Osteocyte (in vitro differentiated cells): ENCODE results near the gene DEDD. TPM values are rescaled to one million over a fixed set of nuclear protein-coding genes. Genes with fewer than 3 reads are reported as not detected.

Experiments
- DNase-seq: peaks from one replicate; pipeline ENCODE4 v3.0.0; 2021; ENCODE audit warnings: mixed read lengths; ENCODE audit not compliant: unreplicated experiment; ENCODE audit errors: extremely low spot score
- H3K27ac Mint-ChIP-seq: one replicate; pipeline ENCODE4 v1.8.0; 2021; ENCODE audit warnings: mild to moderate bottlenecking, mixed read lengths; ENCODE audit not compliant: unreplicated experiment
- H3K27me3 Mint-ChIP-seq: one replicate; pipeline ENCODE4 v1.8.0; 2021; ENCODE audit warnings: mixed read lengths; ENCODE audit not compliant: unreplicated experiment
- H3K36me3 Mint-ChIP-seq: one replicate; pipeline ENCODE4 v1.8.0; 2021; ENCODE audit warnings: mixed read lengths; ENCODE audit not compliant: unreplicated experiment
- H3K4me1 Mint-ChIP-seq: one replicate; pipeline ENCODE4 v1.8.0; 2021; ENCODE audit warnings: mixed read lengths; ENCODE audit not compliant: unreplicated experiment
- H3K4me3 Mint-ChIP-seq: one replicate; pipeline ENCODE4 v1.8.0; 2021; ENCODE audit warnings: mild to moderate bottlenecking, moderate library complexity, mixed read lengths; ENCODE audit not compliant: unreplicated experiment
- H3K9me3 Mint-ChIP-seq: one replicate; pipeline ENCODE4 v1.8.0; 2021; ENCODE audit warnings: mixed read lengths; ENCODE audit not compliant: unreplicated experiment
- total RNA-seq: library from RNA; stranded (reverse); gene quantifications from 2 replicates; pipeline ENCODE4 v1.2.1, GENCODE V29; 2021
- TF ChIP-seq, protein P1 (sequence below): fragments of 200-600 bp; sonication (generic); IDR thresholded peaks from 2 replicates; pipeline ENCODE4 v1.5.0; 2021; ENCODE audit warnings: antibody characterized with exemption, mild to moderate bottlenecking, moderate library complexity

DEDD gene
- total RNA-seq, 1 donor from 2014 or later: 40.8 TPM

- H3K27ac Mint-ChIP-seq: peak overlapping the region; percentile 91
These were observed 27.4 kb upstream of the DEDD start for GRCh38 chr1:161159913-161160243.

GRCh38 chr1:161159087-161159912 lies 26.8 kb upstream of the DEDD start, which contains the start of gene USP21:
USP21 (plus strand) TSS chr1:161159500; CDS start chr1:161160641, 1,141 bp downstream.
- peak within 1 kb of the TSS; percentile 91 for H3K27ac Mint-ChIP-seq
- H3K27me3 Mint-ChIP-seq: no peaks in the 10 kb centered on the region
- peak within 1 kb of the TSS; percentile 87 for H3K4me3 Mint-ChIP-seq
- no peaks in the 10 kb centered on the region for H3K9me3 Mint-ChIP-seq
- TF ChIP-seq, protein P1, sequence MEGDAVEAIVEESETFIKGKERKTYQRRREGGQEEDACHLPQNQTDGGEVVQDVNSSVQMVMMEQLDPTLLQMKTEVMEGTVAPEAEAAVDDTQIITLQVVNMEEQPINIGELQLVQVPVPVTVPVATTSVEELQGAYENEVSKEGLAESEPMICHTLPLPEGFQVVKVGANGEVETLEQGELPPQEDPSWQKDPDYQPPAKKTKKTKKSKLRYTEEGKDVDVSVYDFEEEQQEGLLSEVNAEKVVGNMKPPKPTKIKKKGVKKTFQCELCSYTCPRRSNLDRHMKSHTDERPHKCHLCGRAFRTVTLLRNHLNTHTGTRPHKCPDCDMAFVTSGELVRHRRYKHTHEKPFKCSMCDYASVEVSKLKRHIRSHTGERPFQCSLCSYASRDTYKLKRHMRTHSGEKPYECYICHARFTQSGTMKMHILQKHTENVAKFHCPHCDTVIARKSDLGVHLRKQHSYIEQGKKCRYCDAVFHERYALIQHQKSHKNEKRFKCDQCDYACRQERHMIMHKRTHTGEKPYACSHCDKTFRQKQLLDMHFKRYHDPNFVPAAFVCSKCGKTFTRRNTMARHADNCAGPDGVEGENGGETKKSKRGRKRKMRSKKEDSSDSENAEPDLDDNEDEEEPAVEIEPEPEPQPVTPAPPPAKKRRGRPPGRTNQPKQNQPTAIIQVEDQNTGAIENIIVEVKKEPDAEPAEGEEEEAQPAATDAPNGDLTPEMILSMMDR: peak; percentile 19
- DNase-seq: peak; percentile 98
- H3K4me1 Mint-ChIP-seq: peaks cover 34% of the 10 kb centered on the region
- peaks cover 23% of the 10 kb centered on the region for H3K36me3 Mint-ChIP-seq

More at GRCh38 chr1:161159913-161160243, 27.4 kb upstream of the DEDD start:
- Mint-ChIP-seq H3K4me1 (peaks cover 31% of the 10 kb centered on the region), H3K27me3 (no peaks in the 10 kb centered on the region), H3K36me3 (peaks cover 23% of the 10 kb centered on the region), H3K9me3 (no peaks in the 10 kb centered on the region), H3K4me3 (peak overlapping the region; percentile 87)
- no peak for DNase-seq
- TF ChIP-seq, protein P1: no peak

DNA sequence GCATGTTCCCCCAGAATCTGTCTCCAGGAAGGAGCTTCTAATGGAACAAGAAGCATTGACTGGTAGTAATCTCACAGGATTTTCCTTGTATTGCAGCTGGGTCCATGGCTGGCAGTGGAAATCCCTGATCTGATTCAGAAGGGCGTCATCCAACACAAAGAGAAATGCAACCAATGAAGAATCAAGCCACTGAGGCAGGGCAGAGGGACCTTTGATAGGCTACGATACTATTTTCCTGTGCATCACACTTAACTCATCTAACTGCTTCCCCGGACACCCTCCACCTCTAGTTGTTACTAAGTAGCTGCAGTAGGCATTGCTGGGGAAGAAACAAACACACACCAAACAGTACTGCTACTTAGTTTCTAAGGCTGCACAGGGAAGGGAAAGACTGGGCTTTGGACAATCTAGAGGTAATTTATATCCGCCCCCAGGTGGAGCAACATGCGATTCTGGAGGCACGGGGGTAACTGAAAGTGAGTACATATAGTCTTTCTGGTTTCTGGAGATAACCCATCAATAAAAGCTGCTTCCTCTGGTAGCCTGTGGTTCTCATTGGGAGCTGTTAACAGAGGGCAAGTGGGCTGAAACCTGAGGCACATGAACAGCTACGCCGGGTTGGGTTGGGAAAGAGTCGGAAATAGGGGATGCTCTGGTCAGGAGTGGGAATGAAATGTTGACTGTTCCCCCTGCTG lies 26.0 kb upstream of the DEDD start:
- peaks cover 18% of the 10 kb centered on the region for H3K36me3 Mint-ChIP-seq
- TF ChIP-seq, protein P1: no peak
- peaks cover 34% of the 10 kb centered on the region for H3K4me1 Mint-ChIP-seq
- no peaks in the 10 kb centered on the region for H3K27me3 Mint-ChIP-seq
- DNase-seq: no peak
- H3K27ac Mint-ChIP-seq: peak overlapping the region; percentile 91
- no peaks in the 10 kb centered on the region for H3K9me3 Mint-ChIP-seq
- peak overlapping the region; percentile 87 for H3K4me3 Mint-ChIP-seq

GRCh38 chr1:161157867-161158266 lies 25.4 kb upstream of the DEDD start:
- Mint-ChIP-seq H3K27ac (peak overlapping the region; percentile 91), H3K4me1 (peaks cover 38% of the 10 kb centered on the region), H3K9me3 (no peaks in the 10 kb centered on the region), H3K4me3 (no peak overlapping the region), H3K36me3 (peaks cover 15% of the 10 kb centered on the region), H3K27me3 (no peaks in the 10 kb centered on the region)
- TF ChIP-seq, protein P1: no peak
- DNase-seq: no peak
